Vagina (tissue), 2 donors: ENCODE data around the gene FAM78A.

ENCODE experiments used
- CTCF ChIP-seq, 3 experiments: fragments of 450-650 bp in 2 of 3; fragments of 200-600 bp in 1 of 3; sonication (generic) in 1 of 3; IDR thresholded peaks; one replicate each; pipeline ENCODE4 v1.5.1; 2017 to 2019; ENCODE audit warnings: antibody characterized with exemption in 3 of 3, mild to moderate bottlenecking in 2 of 3, moderate library complexity in 2 of 3
- POLR2A ChIP-seq, 2 donors: fragments of 450-650 bp; IDR thresholded peaks; one replicate each; pipeline ENCODE4 v1.6.1; 2017; ENCODE audit warnings: antibody characterized with exemption in 2 of 2, mild to moderate bottlenecking in 2 of 2, moderate library complexity in 2 of 2
- POLR2AphosphoS5 ChIP-seq, 2 donors: sonication (generic); formaldehyde crosslinking; IDR thresholded peaks; one replicate each; pipeline ENCODE4 v1.9.0; 2017; ENCODE audit warnings: antibody characterized with exemption in 2 of 2, mild to moderate bottlenecking in 2 of 2, low read depth in 1 of 2; ENCODE audit not compliant: insufficient read depth in 1 of 2

- TF ChIP-seq CTCF (IDR thresholded peaks at IDR 0.05): no peak
- no peak for TF ChIP-seq POLR2A (IDR thresholded peaks at IDR 0.05)
- peak in 1 of 2 donors; percentile 24 for TF ChIP-seq POLR2AphosphoS5 (IDR thresholded peaks at IDR 0.05; ENCODE audit: insufficient read depth in 1 of 2, low read depth in 1 of 2)
These were observed 1.5 kb downstream of the FAM78A start for GRCh38 chr9:131274674-131275331.
